Breast epithelium (tissue), 4 donors: Measurements from ENCODE around the gene BIRC6. TPM values are rescaled to one million over a fixed set of nuclear protein-coding genes. Genes with fewer than 3 reads are reported as not detected.

Experiments
- DNase-seq, 2 donors: peaks; one replicate each; pipeline ENCODE4 v3.0.0-alpha.2; 2019; ENCODE audit warnings: low spot score in 2 of 2
- H3K27ac ChIP-seq, 2 donors: fragments of 200-600 bp; sonication (generic) in 1 of 2; one replicate each; pipeline ENCODE4 v1.5.1; 2016 to 2019; ENCODE audit warnings: mild to moderate bottlenecking in 1 of 2
- H3K27me3 ChIP-seq, 2 donors: fragments of 200-600 bp; sonication (generic) in 1 of 2; one replicate each; pipeline versions ENCODE4 v1.5.1 to v1.6.0; 2017 to 2019; ENCODE audit warnings: control low read depth in 1 of 2, mild to moderate bottlenecking in 1 of 2
- H3K36me3 ChIP-seq: fragments of 200-600 bp; one replicate; pipeline ENCODE4 v1.5.1; 2019
- H3K4me1 ChIP-seq, 2 donors: fragments of 200-600 bp; sonication (generic); one replicate each; pipeline ENCODE4 v1.5.1; 2016 to 2019; ENCODE audit warnings: control low read depth in 1 of 2
- H3K4me3 ChIP-seq, 3 donors: fragments of 200-600 bp; sonication (generic); 1 replicate in 2 of 3; 2 replicates in 1 of 3; pipeline ENCODE4 v1.5.1; 2016 to 2019; ENCODE audit warnings: mild to moderate bottlenecking in 3 of 3, moderate library complexity in 2 of 3
- H3K9me3 ChIP-seq, 2 donors: fragments of 200-600 bp; sonication (generic) in 1 of 2; one replicate each; pipeline ENCODE4 v1.5.1; 2016 to 2019; ENCODE audit warnings: control low read depth in 1 of 2
- POLR2A ChIP-seq: fragments of 450-650 bp; IDR thresholded peaks from one replicate; pipeline ENCODE4 v1.6.1; 2016; ENCODE audit warnings: antibody characterized with exemption, mild to moderate bottlenecking, moderate library complexity
- POLR2AphosphoS5 ChIP-seq, 3 donors: sonication (generic); formaldehyde crosslinking; IDR thresholded peaks; one replicate each; pipeline ENCODE4 v1.6.1; 2017; ENCODE audit warnings: antibody characterized with exemption in 3 of 3
- intact Hi-C: fragments of 100-400 bp; cut with DNase I; formaldehyde crosslinking; loops from one replicate; pipeline ENCODE4 v1.15.1; 2023; ENCODE audit warnings: low total_unique reads
- total RNA-seq, 3 donors: library from RNA; depleted of rRNA; stranded (reverse); fragments of >200 nt; gene quantifications; one replicate each; pipeline ENCODE4 v1.1.0, GENCODE V29; 2016
- TF ChIP-seq, protein P1 (sequence below), 3 donors: fragments of 450-650 bp; IDR thresholded peaks; one replicate each; pipeline ENCODE4 v1.5.1; 2016 to 2017; ENCODE audit warnings: antibody characterized with exemption in 3 of 3, mild to moderate bottlenecking in 3 of 3, moderate library complexity in 3 of 3

Gene BIRC6
- total RNA-seq, 3 donors from 2014 or later = 132 to 245 (median 152) TPM

DNA sequence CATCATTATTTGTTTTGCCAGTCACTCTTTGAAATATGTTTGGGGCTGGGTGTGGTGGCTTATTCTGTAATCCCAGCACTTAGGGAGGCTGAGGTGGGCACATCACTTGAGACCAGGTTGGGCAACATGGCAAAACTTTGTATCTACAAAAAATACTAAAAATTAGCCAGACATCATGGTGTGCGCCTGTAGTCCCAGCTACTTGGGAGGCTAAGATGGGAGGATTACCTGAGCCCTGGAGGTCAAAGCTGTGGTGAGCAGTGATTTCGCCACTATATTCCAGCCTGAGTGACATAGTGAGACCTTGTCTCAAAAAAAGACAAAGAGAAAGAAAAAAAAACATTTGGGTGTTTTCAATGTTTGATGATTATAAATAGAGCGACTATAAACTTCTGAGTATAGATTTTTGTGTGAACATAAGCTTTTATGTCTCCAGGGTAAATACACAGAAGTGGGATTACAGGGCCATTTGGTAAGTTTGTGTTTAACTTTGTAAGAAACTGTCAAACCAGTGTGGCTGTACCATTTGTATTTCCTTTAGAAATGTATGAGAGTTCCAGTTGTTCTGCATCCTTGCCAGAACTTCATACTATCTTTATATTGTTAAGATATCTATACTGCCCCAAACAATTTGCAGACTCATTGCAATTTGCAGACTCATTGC lies 15.8 kb downstream of the BIRC6 start:
- Histone ChIP-seq H3K9me3 (no peaks in the 10 kb centered on the region), H3K27me3 (no peaks in the 10 kb centered on the region), H3K4me3 (no peak overlapping the region), H3K36me3 (no peaks in the 10 kb centered on the region), H3K4me1 (no peaks in the 10 kb centered on the region), H3K27ac (no peak overlapping the region)
- DNase-seq = no peak
- TF ChIP-seq POLR2A (no peak), POLR2AphosphoS5 (IDR thresholded peaks at IDR 0.05) (no peak)
- TF ChIP-seq, protein P1, sequence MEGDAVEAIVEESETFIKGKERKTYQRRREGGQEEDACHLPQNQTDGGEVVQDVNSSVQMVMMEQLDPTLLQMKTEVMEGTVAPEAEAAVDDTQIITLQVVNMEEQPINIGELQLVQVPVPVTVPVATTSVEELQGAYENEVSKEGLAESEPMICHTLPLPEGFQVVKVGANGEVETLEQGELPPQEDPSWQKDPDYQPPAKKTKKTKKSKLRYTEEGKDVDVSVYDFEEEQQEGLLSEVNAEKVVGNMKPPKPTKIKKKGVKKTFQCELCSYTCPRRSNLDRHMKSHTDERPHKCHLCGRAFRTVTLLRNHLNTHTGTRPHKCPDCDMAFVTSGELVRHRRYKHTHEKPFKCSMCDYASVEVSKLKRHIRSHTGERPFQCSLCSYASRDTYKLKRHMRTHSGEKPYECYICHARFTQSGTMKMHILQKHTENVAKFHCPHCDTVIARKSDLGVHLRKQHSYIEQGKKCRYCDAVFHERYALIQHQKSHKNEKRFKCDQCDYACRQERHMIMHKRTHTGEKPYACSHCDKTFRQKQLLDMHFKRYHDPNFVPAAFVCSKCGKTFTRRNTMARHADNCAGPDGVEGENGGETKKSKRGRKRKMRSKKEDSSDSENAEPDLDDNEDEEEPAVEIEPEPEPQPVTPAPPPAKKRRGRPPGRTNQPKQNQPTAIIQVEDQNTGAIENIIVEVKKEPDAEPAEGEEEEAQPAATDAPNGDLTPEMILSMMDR (IDR thresholded peaks at IDR 0.05) = no peak
- intact Hi-C loops = no loop called here

- no peaks in the 10 kb centered on the region for H3K27me3 ChIP-seq
- H3K4me1 ChIP-seq = no peaks in the 10 kb centered on the region
- no peaks in the 10 kb centered on the region for H3K36me3 ChIP-seq
- H3K27ac ChIP-seq = no peak overlapping the region
- H3K9me3 ChIP-seq = no peaks in the 10 kb centered on the region
- no peak for TF ChIP-seq POLR2A
- no peak for TF ChIP-seq POLR2AphosphoS5 (IDR thresholded peaks at IDR 0.05)
- TF ChIP-seq, protein P1 (IDR thresholded peaks at IDR 0.05) = no peak
- intact Hi-C loops = no loop called here
- H3K4me3 ChIP-seq = no peak overlapping the region
- DNase-seq = no peak
Measured at GRCh38 chr2:32375228-32375892, 18.5 kb downstream of the BIRC6 start.

DNA sequence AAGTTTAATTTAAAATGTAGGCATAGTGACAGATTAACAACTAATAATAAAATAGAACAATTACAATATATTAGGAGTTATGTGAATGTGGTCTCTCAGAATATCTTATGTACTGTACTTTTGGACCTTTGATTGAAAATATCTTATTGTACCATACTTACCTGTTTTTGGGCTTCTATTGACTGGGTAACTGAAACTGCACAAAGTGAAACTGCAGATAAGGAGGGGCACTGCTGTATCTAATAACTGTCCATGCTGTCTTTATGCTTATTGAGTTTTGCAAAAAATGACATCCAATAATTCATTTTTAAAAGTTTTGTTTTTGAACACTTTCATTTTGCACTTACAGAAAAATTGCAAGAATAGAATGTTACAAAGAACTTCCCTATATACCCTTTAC lies 19.9 kb downstream of the BIRC6 start:
- H3K27ac ChIP-seq = no peak overlapping the region
- no peaks in the 10 kb centered on the region for H3K9me3 ChIP-seq
- DNase-seq = no peak
- H3K36me3 ChIP-seq = no peaks in the 10 kb centered on the region
- H3K4me3 ChIP-seq = no peak overlapping the region
- TF ChIP-seq, protein P1 (IDR thresholded peaks at IDR 0.05) = no peak
- TF ChIP-seq POLR2AphosphoS5 (IDR thresholded peaks at IDR 0.05) (no peak), POLR2A (no peak)
- intact Hi-C loops = no loop called here
- no peaks in the 10 kb centered on the region for H3K27me3 ChIP-seq
- no peaks in the 10 kb centered on the region for H3K4me1 ChIP-seq

DNA sequence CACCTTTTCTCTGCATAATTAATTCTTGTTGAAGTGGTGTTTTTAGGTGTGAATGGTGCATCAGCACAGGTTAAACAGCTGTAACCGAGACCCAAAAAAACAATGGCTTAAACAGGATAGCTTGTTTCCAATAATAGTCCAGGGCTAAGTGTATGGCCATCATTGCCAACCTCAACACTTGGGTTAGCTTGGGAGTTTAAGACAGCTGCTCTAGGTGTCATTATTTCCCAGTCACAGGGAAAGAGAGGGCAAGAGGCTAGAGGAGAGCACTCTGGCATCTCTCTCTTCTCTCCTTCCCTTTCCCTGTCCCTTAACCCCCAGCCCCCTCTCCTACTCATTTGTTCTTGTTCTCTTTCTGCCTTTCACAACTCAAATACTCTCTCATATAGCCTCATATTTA lies 21.1 kb downstream of the BIRC6 start:
- no peaks in the 10 kb centered on the region for H3K4me1 ChIP-seq
- no peaks in the 10 kb centered on the region for H3K9me3 ChIP-seq
- no peak overlapping the region for H3K4me3 ChIP-seq
- no peak for DNase-seq
- intact Hi-C loops = no loop called here
- H3K27me3 ChIP-seq = no peaks in the 10 kb centered on the region
- no peaks in the 10 kb centered on the region for H3K36me3 ChIP-seq
- no peak overlapping the region for H3K27ac ChIP-seq
- TF ChIP-seq, protein P1 (IDR thresholded peaks at IDR 0.05) = no peak
- TF ChIP-seq POLR2AphosphoS5 (IDR thresholded peaks at IDR 0.05) (no peak), POLR2A (no peak)

DNA sequence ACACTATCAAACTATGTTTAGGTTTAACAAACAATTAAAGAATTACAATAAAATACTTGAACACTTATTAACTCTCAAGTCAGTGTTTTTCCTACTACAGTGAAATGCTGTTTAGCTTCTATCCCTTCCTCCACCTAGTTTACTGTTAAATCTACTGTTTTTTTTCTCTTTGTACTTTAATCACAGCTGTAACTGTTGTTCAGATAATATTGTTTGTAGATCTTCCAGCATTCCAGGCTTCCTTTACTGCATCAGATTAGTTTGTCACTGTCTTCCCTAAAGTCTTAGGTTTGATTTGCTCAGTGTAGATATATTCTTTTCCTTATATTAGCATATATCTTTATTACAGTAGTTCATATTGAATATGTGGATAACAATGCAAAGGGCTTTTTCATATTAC lies 22.5 kb downstream of the BIRC6 start:
- Histone ChIP-seq H3K4me1 (no peaks in the 10 kb centered on the region), H3K36me3 (no peaks in the 10 kb centered on the region), H3K4me3 (no peak overlapping the region), H3K27ac (no peak overlapping the region), H3K27me3 (no peaks in the 10 kb centered on the region), H3K9me3 (no peaks in the 10 kb centered on the region)
- intact Hi-C loops = no loop called here
- TF ChIP-seq, protein P1 (IDR thresholded peaks at IDR 0.05) = no peak
- TF ChIP-seq POLR2A = no peak
- TF ChIP-seq POLR2AphosphoS5 (IDR thresholded peaks at IDR 0.05) = no peak
- DNase-seq = no peak
